CD14-positive monocyte (primary cell): ENCODE data around the gene COL13A1. TPM values are rescaled to one million over a fixed set of nuclear protein-coding genes. Genes with fewer than 3 reads are reported as not detected.

Experiments
- DNase-seq, 3 donors: peaks; one replicate each; pipeline ENCODE4 v3.0.0-alpha.2; 2011 to 2022
- H2AFZ ChIP-seq: 2 replicates; pipeline ENCODE4 v1.6.0; 2012; ENCODE audit warnings: mild to moderate bottlenecking, low read depth, low read length, inconsistent platforms; ENCODE audit not compliant: insufficient read depth, poor library complexity, severe bottlenecking
- H3K27ac ChIP-seq, 2 donors: 1 replicate in 1 of 2; 2 replicates in 1 of 2; pipeline ENCODE4 v1.5.1; 2012 to 2013; ENCODE audit warnings: low read length in 2 of 2, control low read depth in 1 of 2, inconsistent platforms in 1 of 2, low read depth in 1 of 2, mild to moderate bottlenecking in 1 of 2
- H3K27me3 ChIP-seq, 2 donors: one replicate each; pipeline versions ENCODE4 v1.6.0 to v1.6.1; 2011 to 2013; ENCODE audit warnings: low read length in 2 of 2; ENCODE audit not compliant: control insufficient read depth in 2 of 2, insufficient read depth in 2 of 2
- H3K36me3 ChIP-seq, 2 donors: replicated peaks in 1 of 2; 1 replicate in 1 of 2; 2 replicates in 1 of 2; pipeline versions ENCODE4 v1.5.1 to v1.6.1; 2012 to 2013; ENCODE audit warnings: low read length in 2 of 2, control low read depth in 1 of 2, inconsistent platforms in 1 of 2, mild to moderate bottlenecking in 1 of 2; ENCODE audit not compliant: insufficient read depth in 2 of 2, control insufficient read depth in 1 of 2
- H3K4me1 ChIP-seq, 2 donors: 1 replicate in 1 of 2; 2 replicates in 1 of 2; pipeline versions ENCODE4 v1.5.1 to v1.6.1; 2012 to 2013; ENCODE audit warnings: low read length in 2 of 2, control low read depth in 1 of 2, inconsistent platforms in 1 of 2, mild to moderate bottlenecking in 1 of 2, moderate library complexity in 1 of 2; ENCODE audit not compliant: insufficient read depth in 2 of 2, control insufficient read depth in 1 of 2
- H3K4me2 ChIP-seq: replicated peaks from 2 replicates; pipeline ENCODE3; 2012; ENCODE audit warnings: low read length, moderate library complexity, mild to moderate bottlenecking; ENCODE audit not compliant: poor library complexity, severe bottlenecking; ENCODE audit errors: extremely low read depth
- H3K4me3 ChIP-seq, 3 experiments: fragments of 200-600 bp in 1 of 3; sonication (generic) in 1 of 3; replicated peaks in 1 of 3; 1 replicate in 2 of 3; 2 replicates in 1 of 3; pipeline ENCODE4 v1.5.1; 2011 to 2013; ENCODE audit warnings: low read length in 3 of 3, mild to moderate bottlenecking in 3 of 3, control low read depth in 2 of 3, low read depth in 2 of 3, inconsistent platforms in 1 of 3, moderate library complexity in 1 of 3
- H3K79me2 ChIP-seq: 2 replicates; pipeline ENCODE4 v1.6.0; 2012; ENCODE audit warnings: mild to moderate bottlenecking, control low read depth, inconsistent platforms, low read length, moderate library complexity; ENCODE audit not compliant: insufficient read depth
- H3K9ac ChIP-seq: 2 replicates; pipeline ENCODE4 v1.6.0; 2017; ENCODE audit warnings: low read length, mild to moderate bottlenecking; ENCODE audit not compliant: insufficient read depth, poor library complexity, severe bottlenecking
- H3K9me3 ChIP-seq, 2 donors: replicated peaks in 1 of 2; 1 replicate in 1 of 2; 2 replicates in 1 of 2; pipeline versions ENCODE4 v1.5.1 to v1.6.1; 2012 to 2013; ENCODE audit warnings: low read length in 2 of 2, control low read depth in 1 of 2; ENCODE audit not compliant: control insufficient read depth in 1 of 2, insufficient read depth in 1 of 2
- H4K20me1 ChIP-seq: 2 replicates; pipeline ENCODE4 v1.6.0; 2012; ENCODE audit warnings: mild to moderate bottlenecking, low read length, control low read depth, moderate library complexity; ENCODE audit not compliant: insufficient read depth
- H3K27ac Mint-ChIP-seq, 7 donors: one replicate each; pipeline ENCODE4 v1.8.0; 2020; ENCODE audit warnings: mild to moderate bottlenecking in 7 of 7, mixed read lengths in 7 of 7, moderate library complexity in 6 of 7, inconsistent platforms in 2 of 7
- H3K27me3 Mint-ChIP-seq, 3 donors: one replicate each; pipeline ENCODE4 v1.8.0; 2021 to 2022; ENCODE audit warnings: low read depth in 3 of 3, mild to moderate bottlenecking in 3 of 3, mixed read lengths in 3 of 3, moderate library complexity in 3 of 3, inconsistent platforms in 1 of 3
- H3K36me3 Mint-ChIP-seq, 2 donors: one replicate each; pipeline ENCODE4 v1.8.0; 2020; ENCODE audit warnings: mixed read lengths in 2 of 2, inconsistent platforms in 1 of 2, mild to moderate bottlenecking in 1 of 2
- H3K4me1 Mint-ChIP-seq: one replicate; pipeline ENCODE4 v1.8.0; 2020; ENCODE audit warnings: mild to moderate bottlenecking, mixed read lengths
- H3K4me3 Mint-ChIP-seq, 2 donors: one replicate each; pipeline ENCODE4 v1.8.0; 2020; ENCODE audit warnings: mild to moderate bottlenecking in 2 of 2, mixed read lengths in 2 of 2, moderate library complexity in 1 of 2
- H3K9me3 Mint-ChIP-seq, 7 donors: one replicate each; pipeline ENCODE4 v1.8.0; 2020 to 2022; ENCODE audit warnings: mixed read lengths in 7 of 7, mild to moderate bottlenecking in 6 of 7, moderate library complexity in 6 of 7, inconsistent platforms in 2 of 7
- WGBS: methylation state at CpG from one replicate; pipeline ENCODE4 v1.1.5; 2013; ENCODE audit warnings: missing lambda C conversion rate; ENCODE audit not compliant: insufficient coverage; 5-methylcytosine and 5-hydroxymethylcytosine counted together
- intact Hi-C, 2 donors: fragments of 100-400 bp; cut with micrococcal nuclease; formaldehyde crosslinking; loops; one replicate each; pipeline versions ENCODE4 v1.15.0 to v1.15.1; 2023
- polyA plus RNA-seq, 3 donors: library from polyadenylated mRNA; depleted of rRNA in 1 of 3; unstranded in 2 of 3; stranded (reverse) in 1 of 3; fragments of 300-500 nt in 2 of 3; fragments of >200 nt in 1 of 3; fragmentation: Illumina TruSeq in 2 of 3; gene quantifications; 1 replicate in 2 of 3; 2 replicates in 1 of 3; pipeline ENCODE4 v1.2.3, GENCODE V29; 2012 to 2021
- TF ChIP-seq, protein P1 (sequence below): fragments of 200-600 bp; IDR thresholded peaks from one replicate; pipeline ENCODE4 v1.8.0; 2022; ENCODE audit warnings: antibody characterized with exemption, mild to moderate bottlenecking

Gene COL13A1
- polyA plus RNA-seq, 3 donors: not detected

DNA sequence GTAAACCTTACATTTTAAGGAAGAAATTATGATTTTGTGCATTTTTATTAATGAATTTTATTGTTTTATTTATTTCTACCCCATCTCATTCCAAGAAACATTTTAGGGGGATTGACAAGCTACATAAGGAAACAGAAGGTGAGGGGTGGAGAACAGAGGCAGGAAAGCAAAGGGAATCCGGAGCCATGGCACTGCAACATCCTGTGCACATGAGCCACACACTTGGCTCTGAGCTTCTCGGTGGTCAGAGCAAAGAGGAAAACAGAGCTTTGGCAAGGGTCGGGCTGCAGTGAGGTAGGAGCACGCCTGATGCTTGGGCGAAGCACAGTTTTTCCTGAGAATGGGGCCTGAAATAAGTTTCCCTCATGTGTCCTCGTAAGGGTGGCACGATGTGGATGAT, 68.9 kb downstream of the COL13A1 start:
- peaks cover 0 to 1% (median 0%) of the 10 kb centered on the region in 7 donors for H3K9me3 Mint-ChIP-seq
- no peak for DNase-seq
- H3K36me3 Mint-ChIP-seq: no peaks in the 10 kb centered on the region
- H3K27me3 Mint-ChIP-seq: peaks cover 5 to 11% (median 7%) of the 10 kb centered on the region in 3 donors
- no peak overlapping the region for H3K27ac Mint-ChIP-seq
- no peak overlapping the region for H3K4me3 Mint-ChIP-seq
- Histone ChIP-seq H4K20me1 (no peaks in the 10 kb centered on the region), H3K4me2 (no peak overlapping the region), H3K36me3 (no peaks in the 10 kb centered on the region), H2AFZ (no peak overlapping the region), H3K79me2 (no peaks in the 10 kb centered on the region), H3K9ac (no peak overlapping the region), H3K4me3 (no peak overlapping the region), H3K4me1 (no peaks in the 10 kb centered on the region), H3K27ac (no peak overlapping the region), H3K27me3 (no peaks in the 10 kb centered on the region), H3K9me3 (no peaks in the 10 kb centered on the region)
- H3K4me1 Mint-ChIP-seq: no peaks in the 10 kb centered on the region
- 86% methylated on average over 7 of the region's 7 CpGs for WGBS
- intact Hi-C loops: no loop called here
- TF ChIP-seq, protein P1, sequence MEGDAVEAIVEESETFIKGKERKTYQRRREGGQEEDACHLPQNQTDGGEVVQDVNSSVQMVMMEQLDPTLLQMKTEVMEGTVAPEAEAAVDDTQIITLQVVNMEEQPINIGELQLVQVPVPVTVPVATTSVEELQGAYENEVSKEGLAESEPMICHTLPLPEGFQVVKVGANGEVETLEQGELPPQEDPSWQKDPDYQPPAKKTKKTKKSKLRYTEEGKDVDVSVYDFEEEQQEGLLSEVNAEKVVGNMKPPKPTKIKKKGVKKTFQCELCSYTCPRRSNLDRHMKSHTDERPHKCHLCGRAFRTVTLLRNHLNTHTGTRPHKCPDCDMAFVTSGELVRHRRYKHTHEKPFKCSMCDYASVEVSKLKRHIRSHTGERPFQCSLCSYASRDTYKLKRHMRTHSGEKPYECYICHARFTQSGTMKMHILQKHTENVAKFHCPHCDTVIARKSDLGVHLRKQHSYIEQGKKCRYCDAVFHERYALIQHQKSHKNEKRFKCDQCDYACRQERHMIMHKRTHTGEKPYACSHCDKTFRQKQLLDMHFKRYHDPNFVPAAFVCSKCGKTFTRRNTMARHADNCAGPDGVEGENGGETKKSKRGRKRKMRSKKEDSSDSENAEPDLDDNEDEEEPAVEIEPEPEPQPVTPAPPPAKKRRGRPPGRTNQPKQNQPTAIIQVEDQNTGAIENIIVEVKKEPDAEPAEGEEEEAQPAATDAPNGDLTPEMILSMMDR: no peak

DNA sequence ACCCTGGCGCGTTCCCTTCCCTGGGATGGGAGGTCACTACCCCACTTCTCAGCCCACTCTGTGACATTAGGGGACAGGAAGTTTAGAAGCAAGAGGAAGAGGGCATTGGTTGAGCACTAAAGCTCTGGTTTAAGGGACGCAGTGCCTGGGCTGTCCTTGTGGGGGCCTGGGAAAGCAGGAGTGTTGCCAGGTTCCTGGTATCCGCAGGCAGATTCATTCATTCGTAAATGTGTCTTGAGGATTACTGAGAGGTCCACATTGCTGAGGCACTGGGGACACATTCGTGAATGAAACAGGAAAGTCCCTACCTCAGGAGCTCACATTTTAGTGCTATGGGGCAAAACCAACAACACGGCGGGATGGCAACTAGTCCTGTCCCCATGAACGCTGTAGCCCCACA, 69.4 kb downstream of the COL13A1 start:
- Histone ChIP-seq H3K4me1 (no peaks in the 10 kb centered on the region), H3K27ac (no peak overlapping the region), H3K9me3 (no peaks in the 10 kb centered on the region), H3K9ac (no peak overlapping the region), H3K79me2 (no peaks in the 10 kb centered on the region), H3K36me3 (no peaks in the 10 kb centered on the region), H4K20me1 (no peaks in the 10 kb centered on the region), H3K4me2 (no peak overlapping the region), H3K27me3 (no peaks in the 10 kb centered on the region), H2AFZ (no peak overlapping the region), H3K4me3 (no peak overlapping the region)
- H3K4me3 Mint-ChIP-seq: no peak overlapping the region
- peaks cover 5 to 11% (median 7%) of the 10 kb centered on the region in 3 donors for H3K27me3 Mint-ChIP-seq
- no peaks in the 10 kb centered on the region for H3K4me1 Mint-ChIP-seq
- DNase-seq: no peak
- intact Hi-C loops: no loop called here
- WGBS: 92% methylated on average over 6 of the region's 9 CpGs
- peaks cover 0 to 1% (median 0%) of the 10 kb centered on the region in 7 donors for H3K9me3 Mint-ChIP-seq
- no peak overlapping the region for H3K27ac Mint-ChIP-seq
- TF ChIP-seq, protein P1: no peak
- H3K36me3 Mint-ChIP-seq: no peaks in the 10 kb centered on the region
